Stimulated activated memory B cell treated with anti-CD40 and anti-IgM and Interleukin-4, amounts not matched to agents 10 μg/mL and 1 μg/mL and 100 μg/mL, for 72 hours (primary cell): ENCODE measurements around the gene JMJD4.

ENCODE experiments used
- ATAC-seq: fragments of 150-1000 bp; cut with Tn5 transposase; 2 replicates; pipeline ENCODE4 v1.10.0; 2021
- H3K27ac Mint-ChIP-seq: one replicate; pipeline ENCODE4 v1.8.0; 2022; ENCODE audit warnings: mild to moderate bottlenecking, mixed read lengths
- H3K27me3 Mint-ChIP-seq: one replicate; pipeline ENCODE4 v1.8.0; 2022; ENCODE audit warnings: mixed read lengths
- H3K36me3 Mint-ChIP-seq: one replicate; pipeline ENCODE4 v1.8.0; 2022; ENCODE audit warnings: mixed read lengths
- H3K4me1 Mint-ChIP-seq: one replicate; pipeline ENCODE4 v1.8.0; 2022; ENCODE audit warnings: mixed read lengths
- H3K4me3 Mint-ChIP-seq: one replicate; pipeline ENCODE4 v1.8.0; 2022; ENCODE audit warnings: mild to moderate bottlenecking, moderate library complexity, mixed read lengths
- H3K9me3 Mint-ChIP-seq: one replicate; pipeline ENCODE4 v1.8.0; 2022; ENCODE audit warnings: mixed read lengths

JMJD4 gene

DNA sequence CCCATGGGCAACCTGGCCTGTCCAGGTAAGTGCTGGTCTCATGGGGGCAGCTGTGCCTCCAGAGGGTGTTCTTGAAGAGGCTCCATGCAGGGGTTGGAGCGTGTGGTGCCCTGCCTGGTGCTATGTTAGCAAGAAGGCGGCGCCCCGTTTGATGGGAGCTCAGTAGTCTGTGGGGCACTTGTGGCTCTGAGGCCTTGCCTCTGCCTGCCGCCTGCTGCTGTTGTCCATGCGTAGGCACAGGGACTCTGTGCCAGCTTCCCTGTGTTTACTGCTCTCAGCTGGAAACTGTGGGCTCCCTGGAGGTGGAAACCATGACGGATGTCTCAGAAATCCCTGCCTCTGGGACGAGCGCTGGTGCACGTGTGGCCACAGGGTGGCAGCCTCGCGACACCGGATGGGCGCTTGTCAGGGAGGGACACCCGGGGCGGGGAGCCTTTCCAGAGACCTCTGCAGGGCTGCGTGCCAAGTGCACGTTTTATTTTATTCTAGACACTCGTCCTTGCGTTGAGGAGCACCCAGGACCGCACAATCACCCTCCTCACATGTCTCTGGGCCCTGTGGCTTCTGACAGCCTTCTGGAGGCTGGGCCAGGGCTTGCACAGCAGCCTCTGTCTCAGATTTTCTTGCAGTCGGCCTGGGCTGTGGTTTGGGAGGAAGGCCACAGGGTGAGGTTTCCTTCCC, 27.3 kb upstream of the JMJD4 start:
- H3K4me3 Mint-ChIP-seq = no peak overlapping the region
- H3K27ac Mint-ChIP-seq = peak overlapping the region; percentile 17
- peaks cover 38% of the 10 kb centered on the region for H3K36me3 Mint-ChIP-seq
- H3K9me3 Mint-ChIP-seq = no peaks in the 10 kb centered on the region
- H3K27me3 Mint-ChIP-seq = no peaks in the 10 kb centered on the region
- peaks cover 59% of the 10 kb centered on the region for H3K4me1 Mint-ChIP-seq
- peak; percentile 86 for ATAC-seq

GRCh38 chr1:227761621-227762230, 26.6 kb upstream of the JMJD4 start:
- Mint-ChIP-seq H3K27ac (peak overlapping the region; percentile 17), H3K4me3 (no peak overlapping the region), H3K4me1 (peaks cover 56% of the 10 kb centered on the region), H3K36me3 (peaks cover 31% of the 10 kb centered on the region), H3K27me3 (no peaks in the 10 kb centered on the region), H3K9me3 (no peaks in the 10 kb centered on the region)
- no peak for ATAC-seq

- Mint-ChIP-seq H3K4me3 (no peak overlapping the region), H3K27ac (peak overlapping the region; percentile 46), H3K36me3 (peaks cover 29% of the 10 kb centered on the region), H3K9me3 (no peaks in the 10 kb centered on the region), H3K4me1 (peaks cover 57% of the 10 kb centered on the region), H3K27me3 (no peaks in the 10 kb centered on the region)
- ATAC-seq = no peak
These were observed 25.3 kb upstream of the JMJD4 start for GRCh38 chr1:227760377-227760776.

- no peak for ATAC-seq
- Mint-ChIP-seq H3K4me1 (peaks cover 59% of the 10 kb centered on the region), H3K4me3 (no peak overlapping the region), H3K36me3 (peaks cover 37% of the 10 kb centered on the region), H3K9me3 (no peaks in the 10 kb centered on the region), H3K27me3 (no peaks in the 10 kb centered on the region), H3K27ac (no peak overlapping the region)
These were observed 24.5 kb upstream of the JMJD4 start for GRCh38 chr1:227759341-227760300.

GRCh38 chr1:227758366-227758765, 23.3 kb upstream of the JMJD4 start:
- Mint-ChIP-seq H3K27me3 (no peaks in the 10 kb centered on the region), H3K36me3 (peaks cover 43% of the 10 kb centered on the region), H3K9me3 (no peaks in the 10 kb centered on the region), H3K27ac (peak overlapping the region; percentile 13), H3K4me3 (no peak overlapping the region), H3K4me1 (peaks cover 67% of the 10 kb centered on the region)
- peak; percentile 49 for ATAC-seq

DNA sequence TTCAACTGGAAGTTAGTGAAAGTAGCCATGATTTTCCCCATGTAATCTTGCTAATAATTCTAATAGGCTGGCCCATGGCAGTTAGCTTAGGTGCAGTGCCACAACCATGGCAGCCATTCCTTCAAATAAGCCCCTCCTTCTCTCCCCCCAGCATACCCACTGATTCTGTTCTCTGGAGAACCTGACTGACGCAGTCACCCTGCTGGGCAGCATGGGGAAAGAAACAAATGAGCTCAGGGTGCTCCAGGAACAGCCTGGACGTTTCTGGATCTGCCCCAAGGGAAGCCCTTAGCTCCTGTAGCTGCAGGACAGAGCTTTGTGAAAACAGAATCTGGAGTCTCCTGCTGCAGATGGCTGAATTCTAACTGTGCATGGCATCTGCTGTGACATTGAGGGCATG, 22.7 kb upstream of the JMJD4 start:
- no peak for ATAC-seq
- Mint-ChIP-seq H3K36me3 (peaks cover 43% of the 10 kb centered on the region), H3K9me3 (no peaks in the 10 kb centered on the region), H3K27me3 (no peaks in the 10 kb centered on the region), H3K27ac (peak overlapping the region; percentile 13), H3K4me3 (no peak overlapping the region), H3K4me1 (peaks cover 66% of the 10 kb centered on the region)

- no peaks in the 10 kb centered on the region for H3K27me3 Mint-ChIP-seq
- no peak overlapping the region for H3K4me3 Mint-ChIP-seq
- peak overlapping the region; percentile 68 for H3K27ac Mint-ChIP-seq
- H3K9me3 Mint-ChIP-seq = no peaks in the 10 kb centered on the region
- H3K4me1 Mint-ChIP-seq = peaks cover 52% of the 10 kb centered on the region
- peaks cover 47% of the 10 kb centered on the region for H3K36me3 Mint-ChIP-seq
- ATAC-seq = no peak
These were observed 21.3 kb upstream of the JMJD4 start for GRCh38 chr1:227756172-227756959.

DNA sequence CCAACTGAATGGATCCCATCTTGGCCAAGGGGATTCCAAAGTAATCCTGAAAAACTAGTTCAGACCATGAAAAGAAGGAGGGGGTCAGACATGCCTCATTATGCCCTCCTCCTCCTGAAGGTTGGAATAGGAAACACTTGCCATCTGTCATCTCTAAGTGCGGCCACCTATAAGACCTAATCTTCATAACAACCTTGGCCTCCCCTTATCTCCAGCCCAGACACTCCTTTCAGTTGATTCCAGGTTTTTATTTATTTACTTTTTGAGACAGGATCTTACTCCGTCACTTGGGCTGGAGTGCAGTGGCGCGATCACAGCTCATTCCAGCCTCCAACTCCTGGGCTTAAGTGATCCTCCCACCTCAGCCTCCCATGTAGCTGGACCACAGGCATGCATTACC, 19.9 kb upstream of the JMJD4 start:
- H3K27ac Mint-ChIP-seq = no peak overlapping the region
- no peak overlapping the region for H3K4me3 Mint-ChIP-seq
- H3K9me3 Mint-ChIP-seq = no peaks in the 10 kb centered on the region
- H3K27me3 Mint-ChIP-seq = no peaks in the 10 kb centered on the region
- no peak for ATAC-seq
- H3K36me3 Mint-ChIP-seq = peaks cover 40% of the 10 kb centered on the region
- H3K4me1 Mint-ChIP-seq = peaks cover 39% of the 10 kb centered on the region

- Mint-ChIP-seq H3K4me3 (no peak overlapping the region), H3K27me3 (no peaks in the 10 kb centered on the region), H3K36me3 (peaks cover 38% of the 10 kb centered on the region), H3K9me3 (no peaks in the 10 kb centered on the region), H3K27ac (no peak overlapping the region), H3K4me1 (peaks cover 44% of the 10 kb centered on the region)
- ATAC-seq = no peak
These were observed 19.1 kb upstream of the JMJD4 start for GRCh38 chr1:227753999-227754711.

GRCh38 chr1:227749916-227750710, 15.0 kb upstream of the JMJD4 start:
- Mint-ChIP-seq H3K27me3 (no peaks in the 10 kb centered on the region), H3K36me3 (peaks cover 45% of the 10 kb centered on the region), H3K4me3 (no peak overlapping the region), H3K9me3 (no peaks in the 10 kb centered on the region), H3K4me1 (peaks cover 23% of the 10 kb centered on the region), H3K27ac (no peak overlapping the region)
- ATAC-seq = no peak

DNA sequence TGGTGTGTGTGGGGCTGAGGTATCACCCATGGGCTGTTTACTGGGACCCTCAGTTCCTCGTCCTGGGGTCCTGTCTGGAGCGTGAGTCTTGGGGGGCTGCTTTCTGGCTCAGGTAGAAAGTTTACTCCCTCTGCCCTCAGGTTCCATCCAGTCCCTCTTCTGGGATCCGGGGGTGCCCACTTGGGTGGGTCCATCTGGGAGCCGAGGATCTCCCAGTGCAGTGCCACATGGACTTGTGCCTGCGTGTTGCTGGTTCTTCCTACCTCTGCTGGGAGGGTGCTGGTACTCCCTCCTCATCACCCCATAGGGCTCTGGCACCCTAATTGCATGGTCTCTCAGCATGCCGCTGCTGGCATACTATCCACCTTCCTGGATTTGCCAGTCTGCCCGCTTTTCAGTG, 14.1 kb upstream of the JMJD4 start:
- ATAC-seq = no peak
- Mint-ChIP-seq H3K36me3 (peaks cover 37% of the 10 kb centered on the region), H3K4me1 (peaks cover 18% of the 10 kb centered on the region), H3K27ac (peak overlapping the region; percentile 36), H3K9me3 (no peaks in the 10 kb centered on the region), H3K27me3 (no peaks in the 10 kb centered on the region), H3K4me3 (no peak overlapping the region)

DNA sequence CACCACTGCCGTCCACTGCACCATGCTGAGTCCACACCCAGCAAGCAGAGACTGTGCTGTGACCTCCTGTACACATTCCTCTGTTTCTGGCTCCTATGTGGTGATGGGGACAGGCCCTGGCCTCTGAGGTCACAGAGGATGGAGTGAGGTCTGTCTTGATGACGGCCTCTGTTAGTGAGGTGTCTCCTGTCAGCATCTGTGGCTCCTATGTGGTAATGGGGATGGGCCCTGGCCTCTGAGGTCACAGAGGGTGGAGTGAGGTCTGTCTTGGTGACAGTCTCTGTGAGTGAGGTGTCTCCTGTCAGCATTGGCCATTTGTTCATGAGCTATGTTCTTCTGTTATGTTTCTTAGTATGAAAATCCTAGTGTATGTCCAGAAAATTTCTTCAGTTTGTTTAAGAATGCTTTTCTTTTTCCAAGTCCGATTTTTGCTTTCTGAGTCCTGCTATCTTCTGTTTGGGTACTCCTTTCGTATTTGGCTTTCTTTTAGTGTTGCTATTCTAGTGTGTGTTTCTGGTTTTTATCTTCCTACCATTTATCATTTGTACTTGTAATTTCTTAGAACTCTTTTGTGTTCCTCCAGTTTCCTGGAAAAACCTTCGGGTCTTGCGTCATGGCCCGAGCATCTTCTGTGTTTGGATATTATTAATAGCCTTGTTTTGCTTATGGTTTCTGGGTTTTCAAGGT, 13.5 kb upstream of the JMJD4 start:
- H3K27me3 Mint-ChIP-seq = no peaks in the 10 kb centered on the region
- H3K4me1 Mint-ChIP-seq = peaks cover 14% of the 10 kb centered on the region
- ATAC-seq = no peak
- H3K36me3 Mint-ChIP-seq = peaks cover 34% of the 10 kb centered on the region
- H3K4me3 Mint-ChIP-seq = no peak overlapping the region
- peak overlapping the region; percentile 36 for H3K27ac Mint-ChIP-seq
- no peaks in the 10 kb centered on the region for H3K9me3 Mint-ChIP-seq

DNA sequence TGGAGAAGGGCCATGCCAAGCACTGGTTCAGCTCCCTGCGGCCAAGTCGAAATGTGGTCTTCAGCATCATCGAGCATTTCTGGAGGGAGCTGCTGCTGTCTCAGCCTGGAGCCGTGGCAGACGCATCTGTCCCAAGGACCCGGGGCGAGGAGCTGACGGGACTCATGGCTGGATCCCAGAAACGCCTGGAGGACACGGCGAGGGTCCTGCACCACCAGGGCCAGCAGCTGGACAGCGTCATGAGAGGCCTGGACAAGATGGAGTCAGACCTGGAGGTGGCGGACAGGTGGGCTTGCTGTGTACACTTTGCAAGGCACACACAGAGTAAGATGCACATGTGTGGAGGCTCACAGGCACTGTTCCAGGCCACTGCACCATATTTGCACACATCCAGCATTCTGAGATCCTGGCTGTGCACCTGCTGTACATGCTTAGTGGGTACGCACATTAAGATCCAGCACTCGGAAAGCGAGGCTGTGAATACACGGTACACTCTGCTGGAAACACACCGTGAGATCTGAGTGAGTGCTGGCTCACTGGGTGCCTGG, 12.9 kb upstream of the JMJD4 start:
- Mint-ChIP-seq H3K4me3 (no peak overlapping the region), H3K9me3 (no peaks in the 10 kb centered on the region), H3K36me3 (peaks cover 34% of the 10 kb centered on the region), H3K27ac (no peak overlapping the region), H3K27me3 (no peaks in the 10 kb centered on the region), H3K4me1 (peaks cover 14% of the 10 kb centered on the region)
- no peak for ATAC-seq
